ENCODE measurements around the gene KHDC3L. TPM values are rescaled to one million over a fixed set of nuclear protein-coding genes. Genes with fewer than 3 reads are reported as not detected.
"Not testable (repeated sequence)": the region's sequence is repeated elsewhere in the genome, so short reads cannot be mapped to it uniquely, and the experiment has no call there.

KHDC3L gene
- total RNA-seq, 2 donors from 2014 or later = not detected

DNA sequence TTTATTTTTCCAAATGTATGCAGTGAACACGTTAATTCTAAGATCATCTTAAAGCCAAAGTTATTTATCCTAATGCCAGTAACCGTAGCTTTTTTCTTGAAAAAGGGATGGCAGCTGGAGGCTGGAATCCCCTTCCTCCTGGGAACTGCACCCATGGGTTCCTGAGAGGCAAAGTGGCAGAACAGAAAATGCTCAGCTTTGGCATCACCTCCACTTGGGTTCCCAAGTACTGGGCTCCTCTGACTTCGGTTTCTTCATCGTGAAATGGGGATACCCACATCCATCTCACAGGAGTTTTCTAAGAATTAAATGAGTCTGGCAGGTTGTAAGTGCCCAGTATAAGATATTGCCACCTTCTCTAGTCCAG is 26.0 kb downstream of the KHDC3L start:
- no peaks in the 10 kb centered on the region for H3K4me1 ChIP-seq
- no peaks in the 10 kb centered on the region for H3K27me3 ChIP-seq
- no peak for DNase-seq (ENCODE audit: low spot score)
- H3K27ac ChIP-seq = no peak overlapping the region
- no peak for TF ChIP-seq CTCF (IDR thresholded peaks at IDR 0.05)
- H3K36me3 ChIP-seq = no peaks in the 10 kb centered on the region
- peak overlapping the region; percentile 31 to 53 for H3K4me3 ChIP-seq
- no peaks in the 10 kb centered on the region for H3K9me3 ChIP-seq

DNA sequence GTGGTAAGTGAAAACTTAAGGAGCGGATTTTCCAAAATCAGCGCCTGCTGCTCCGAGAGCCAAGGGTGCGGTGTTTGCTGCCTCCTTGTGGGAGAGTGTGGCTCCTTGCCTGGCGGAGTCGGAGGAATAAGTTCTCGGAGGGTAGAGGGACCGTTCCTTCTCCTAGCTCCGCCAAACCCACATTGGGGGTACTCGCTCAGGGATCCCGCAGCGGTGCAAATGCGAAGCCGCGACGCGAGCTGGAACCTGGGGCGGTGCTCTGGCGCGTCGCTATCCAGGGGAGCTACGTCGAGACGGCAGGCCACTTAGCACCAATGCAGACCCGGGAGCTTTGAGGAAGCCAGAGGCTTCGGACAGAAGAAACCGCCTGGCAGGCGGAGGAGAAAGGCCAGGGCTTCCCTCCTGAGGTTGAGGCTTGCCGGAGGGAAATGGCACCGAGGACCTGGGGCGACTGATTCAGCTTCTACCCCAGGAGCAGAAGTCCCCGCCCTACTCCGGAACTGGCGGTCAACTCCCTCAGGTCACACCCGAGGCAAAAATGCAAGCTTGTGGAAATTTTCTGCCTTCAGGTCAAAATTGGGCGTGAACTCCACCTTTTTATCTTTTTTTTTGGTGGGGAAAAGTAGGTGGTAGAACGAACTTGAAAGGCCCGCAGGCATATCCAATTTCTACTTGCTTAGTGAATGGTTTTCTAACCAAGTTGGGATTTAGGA is 26.5 kb downstream of the KHDC3L start:
- Histone ChIP-seq H3K4me3 (peak overlapping the region; percentile 31 to 53), H3K27me3 (no peaks in the 10 kb centered on the region), H3K36me3 (no peaks in the 10 kb centered on the region), H3K9me3 (no peaks in the 10 kb centered on the region), H3K4me1 (no peaks in the 10 kb centered on the region), H3K27ac (no peak overlapping the region)
- peak; percentile 60 for DNase-seq (ENCODE audit: low spot score)
- peak; percentile 51 to 66 for TF ChIP-seq CTCF (IDR thresholded peaks at IDR 0.05)

GRCh38 chr6:73389854-73390253 is 27.4 kb downstream of the KHDC3L start:
- TF ChIP-seq CTCF (IDR thresholded peaks at IDR 0.05) = no peak
- Histone ChIP-seq H3K9me3 (no peaks in the 10 kb centered on the region), H3K27ac (no peak overlapping the region), H3K36me3 (no peaks in the 10 kb centered on the region), H3K4me3 (no peak overlapping the region), H3K27me3 (no peaks in the 10 kb centered on the region), H3K4me1 (no peaks in the 10 kb centered on the region)
- DNase-seq (ENCODE audit: low spot score) = no peak

DNA sequence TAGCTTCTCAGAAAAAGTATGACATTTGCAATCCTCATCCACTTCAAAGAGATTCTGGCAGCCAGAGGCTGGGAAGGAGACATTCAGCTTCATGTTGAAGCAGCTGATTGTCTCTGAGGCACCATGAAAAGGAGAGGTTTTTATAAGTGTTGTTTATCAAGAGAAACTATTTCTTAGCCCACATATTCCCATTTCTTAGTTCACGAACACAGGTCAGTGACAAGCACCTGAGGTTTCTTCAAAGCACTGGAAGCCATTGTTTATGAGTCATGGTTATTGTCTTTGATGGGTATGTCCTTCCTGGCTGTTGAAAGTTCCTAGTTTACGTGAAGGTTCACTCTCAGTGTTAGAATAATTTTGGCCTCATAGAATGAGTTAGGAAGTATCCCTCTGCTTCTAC is 29.2 kb downstream of the KHDC3L start:
- Histone ChIP-seq H3K4me3 (no peak overlapping the region), H3K27ac (no peak overlapping the region), H3K4me1 (no peaks in the 10 kb centered on the region), H3K9me3 (no peaks in the 10 kb centered on the region), H3K36me3 (no peaks in the 10 kb centered on the region), H3K27me3 (no peaks in the 10 kb centered on the region)
- no peak for DNase-seq (ENCODE audit: low spot score)
- TF ChIP-seq CTCF (IDR thresholded peaks at IDR 0.05) = no peak

DNA sequence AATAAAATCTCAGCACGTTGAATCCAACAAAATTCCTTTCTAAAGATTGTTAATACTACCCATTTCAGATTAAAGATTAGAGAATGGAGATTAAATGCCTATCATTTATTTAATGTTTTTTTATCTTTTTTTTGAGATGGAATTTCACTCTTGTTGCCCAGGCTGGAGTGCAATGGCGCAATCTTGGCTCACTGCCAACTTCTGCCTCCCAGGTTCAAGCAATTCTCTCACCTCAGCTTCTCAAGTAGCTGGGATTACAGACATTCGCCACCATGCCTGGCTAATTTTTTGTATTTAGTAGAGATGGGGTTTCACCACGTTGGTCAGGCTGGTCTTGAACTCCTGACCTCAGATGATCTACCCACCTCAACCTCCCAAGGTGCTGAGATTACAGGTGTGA is 29.7 kb downstream of the KHDC3L start:
- not testable (repeated sequence) for H3K9me3 ChIP-seq; DNase-seq (ENCODE audit: low spot score); H3K4me3 ChIP-seq; H3K27ac ChIP-seq; H3K27me3 ChIP-seq; H3K36me3 ChIP-seq; H3K4me1 ChIP-seq

GRCh38 chr6:73393278-73393677 is 30.8 kb downstream of the KHDC3L start:
- no peak for TF ChIP-seq CTCF (IDR thresholded peaks at IDR 0.05)
- H3K4me1 ChIP-seq = no peaks in the 10 kb centered on the region
- DNase-seq (ENCODE audit: low spot score) = no peak
- no peaks in the 10 kb centered on the region for H3K27me3 ChIP-seq
- no peaks in the 10 kb centered on the region for H3K36me3 ChIP-seq
- no peaks in the 10 kb centered on the region for H3K9me3 ChIP-seq
- no peak overlapping the region for H3K27ac ChIP-seq
- no peak overlapping the region for H3K4me3 ChIP-seq

Data from right atrium auricular region (tissue), 2 donors.